Stomach (tissue), 9 donors: ENCODE measurements around the gene RHCG. TPM values are rescaled to one million over a fixed set of nuclear protein-coding genes. Genes with fewer than 3 reads are reported as not detected.

Experiments used
- DNase-seq, 2 donors: peaks; one replicate each; pipeline versions ENCODE4 v3.0.0 to v3.0.0-alpha.2; 2013 to 2019
- H3K27ac ChIP-seq, 5 donors: fragments of 200-600 bp in 4 of 5; sonication (generic) in 4 of 5; one replicate each; pipeline ENCODE4 v1.5.1; 2013 to 2019; ENCODE audit warnings: mild to moderate bottlenecking in 1 of 5, moderate library complexity in 1 of 5
- H3K27me3 ChIP-seq, 3 donors: fragments of 200-600 bp; sonication (generic); one replicate each; pipeline ENCODE4 v1.5.1; 2017 to 2019; ENCODE audit warnings: mixed run types in 1 of 3
- H3K36me3 ChIP-seq, 4 donors: fragments of 200-600 bp; sonication (generic); 1 replicate in 3 of 4; 2 replicates in 1 of 4; pipeline ENCODE4 v1.5.1; 2016 to 2019
- H3K4me1 ChIP-seq, 4 donors: fragments of 200-600 bp; sonication (generic); one replicate each; pipeline ENCODE4 v1.5.1; 2016 to 2019
- H3K4me3 ChIP-seq, 4 donors: fragments of 200-600 bp; sonication (generic) in 3 of 4; one replicate each; pipeline ENCODE4 v1.5.1; 2016 to 2019; ENCODE audit warnings: mild to moderate bottlenecking in 1 of 4
- H3K9me3 ChIP-seq, 4 donors: fragments of 200-600 bp; sonication (generic); one replicate each; pipeline ENCODE4 v1.5.1; 2016 to 2019
- CTCF ChIP-seq, 7 experiments: fragments of 450-650 bp in 4 of 7; fragments of 200-600 bp in 3 of 7; sonication (generic) in 3 of 7; IDR thresholded peaks; one replicate each; pipeline ENCODE4 v1.5.1; 2016 to 2019; ENCODE audit warnings: antibody characterized with exemption in 7 of 7, control low read depth in 2 of 7, mild to moderate bottlenecking in 1 of 7
- EP300 ChIP-seq: sonication (generic); formaldehyde crosslinking; IDR thresholded peaks from one replicate; pipeline ENCODE4 v1.6.1; 2017; ENCODE audit warnings: antibody characterized with exemption
- POLR2A ChIP-seq, 4 donors: fragments of 450-650 bp; IDR thresholded peaks; one replicate each; pipeline ENCODE4 v1.6.1; 2016; ENCODE audit warnings: antibody characterized with exemption in 4 of 4, control low read depth in 2 of 4, mild to moderate bottlenecking in 1 of 4, moderate library complexity in 1 of 4
- POLR2AphosphoS5 ChIP-seq, 3 donors: sonication (generic); formaldehyde crosslinking; IDR thresholded peaks; one replicate each; pipeline ENCODE4 v1.6.1; 2016; ENCODE audit warnings: antibody characterized with exemption in 3 of 3
- WGBS, 5 donors: extraction: QIAGEN DNeasy Blood & Tissue Kit in 3 of 5; methylation state at CpG; one replicate each; pipeline versions ENCODE4 v1.1.5 to v1.1.7; 2013 to 2018; 5-methylcytosine and 5-hydroxymethylcytosine counted together
- intact Hi-C: fragments of 100-400 bp; cut with DNase I; formaldehyde crosslinking; loops from one replicate; pipeline ENCODE4 v1.15.1; 2023; ENCODE audit warnings: low total_unique reads
- polyA plus RNA-seq, 3 donors: library from polyadenylated mRNA; stranded (reverse); fragments of 200-250 nt; gene quantifications; one replicate each; pipeline ENCODE4 v1.2.3, GENCODE V29; 2013
- total RNA-seq, 5 donors: library from RNA; depleted of rRNA; stranded (reverse); fragments of >200 nt; gene quantifications; one replicate each; pipeline versions ENCODE4 v1.1.0 to v1.2.3, GENCODE V29; 2014 to 2016
- donor health status: healthy with polysubstance abuse.
- donor health status: Bipolar disorder and iron deficiency.
- donor health status: healthy.

RHCG gene
- total and polyA plus RNA-seq, 8 donors, result 0.19 to 1,120 (median 4.4) TPM; not detected in 2

- H3K4me3 ChIP-seq, result no peak overlapping the region
- no peak for DNase-seq
- peaks cover 0 to 3% (median under 1%) of the 10 kb centered on the region in 4 donors for H3K4me1 ChIP-seq
- TF ChIP-seq POLR2A (IDR thresholded peaks at IDR 0.05) (no peak), CTCF (IDR thresholded peaks at IDR 0.05) (no peak), POLR2AphosphoS5 (IDR thresholded peaks at IDR 0.05) (no peak), EP300 (no peak)
- peaks cover 0 to 9% (median 0%) of the 10 kb centered on the region in 4 donors for H3K9me3 ChIP-seq
- WGBS, 5 donors, result 46 to 75% (median 60%) methylated on average over 5 of the region's 5 CpGs
- peaks cover 0 to 89% (median 29%) of the 10 kb centered on the region in 3 donors for H3K27me3 ChIP-seq
- intact Hi-C loops, result no loop called here
- no peaks in the 10 kb centered on the region for H3K36me3 ChIP-seq
- H3K27ac ChIP-seq, result no peak overlapping the region
Measured at GRCh38 chr15:89501646-89502045, 5.3 kb upstream of the RHCG start.

DNA sequence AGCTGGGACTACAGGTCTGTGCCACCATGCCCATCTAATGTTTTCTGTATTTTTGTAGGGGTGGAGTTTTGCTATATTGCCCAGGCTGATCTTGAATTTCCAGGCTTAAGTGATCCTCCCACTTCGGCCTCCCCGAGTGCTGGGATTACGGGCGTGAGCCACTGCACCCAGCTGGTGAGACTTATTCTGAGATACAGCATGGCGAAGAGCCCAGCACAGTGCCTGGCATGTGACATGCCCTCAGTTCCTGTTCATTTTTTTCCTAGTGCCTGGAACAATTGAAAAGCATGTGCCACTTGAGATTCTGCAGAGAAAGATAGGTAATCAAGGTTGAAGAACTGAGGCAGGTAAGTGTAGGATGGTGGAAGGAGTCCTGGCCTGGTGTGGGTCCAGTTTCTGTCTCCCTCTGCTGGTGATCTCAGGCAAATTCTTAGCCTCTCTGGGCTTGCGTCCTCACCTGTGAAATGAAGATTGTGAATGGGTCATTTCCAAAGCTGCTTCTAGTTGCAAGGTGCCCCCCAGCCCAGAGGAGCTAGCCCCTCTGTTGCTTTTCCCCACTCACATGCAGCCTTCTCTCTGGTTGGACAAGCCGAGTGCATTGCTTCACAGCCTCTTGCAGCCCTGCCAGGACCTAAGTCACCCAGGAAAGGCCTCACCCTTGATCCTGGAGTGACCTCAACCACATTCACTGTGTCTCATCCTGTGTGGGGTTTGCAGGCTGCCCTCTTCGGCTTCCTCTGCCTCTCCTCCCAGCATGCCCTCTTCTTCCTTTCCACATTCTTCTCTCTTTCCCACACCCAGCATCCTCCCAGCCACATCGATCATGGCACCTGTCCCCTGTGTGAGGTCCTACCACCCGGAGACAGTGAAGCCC is 4.3 kb upstream of the RHCG start:
- Histone ChIP-seq H3K4me3 (no peak overlapping the region), H3K27me3 (peaks cover 4 to 94% (median 39%) of the 10 kb centered on the region in 3 donors), H3K27ac (no peak overlapping the region), H3K9me3 (peaks cover 0 to 9% (median 0%) of the 10 kb centered on the region in 4 donors), H3K4me1 (peaks cover 0 to 10% (median 7%) of the 10 kb centered on the region in 4 donors), H3K36me3 (no peaks in the 10 kb centered on the region)
- TF ChIP-seq POLR2A (IDR thresholded peaks at IDR 0.05), result no peak
- no peak for TF ChIP-seq CTCF (IDR thresholded peaks at IDR 0.05)
- no peak for TF ChIP-seq POLR2AphosphoS5 (IDR thresholded peaks at IDR 0.05)
- no peak for DNase-seq
- intact Hi-C loops, result no loop called here
- 77 to 82% (median 80%) methylated on average over 10 of the region's 10 CpGs for WGBS, 5 donors

GRCh38 chr15:89499156-89499555 is 2.8 kb upstream of the RHCG start:
- H3K4me1 ChIP-seq, result peaks cover 0 to 10% (median 7%) of the 10 kb centered on the region in 4 donors
- DNase-seq, result no peak
- TF ChIP-seq CTCF (IDR thresholded peaks at IDR 0.05), result no peak
- no peak for TF ChIP-seq POLR2AphosphoS5 (IDR thresholded peaks at IDR 0.05)
- TF ChIP-seq EP300, result no peak
- no peak for TF ChIP-seq POLR2A (IDR thresholded peaks at IDR 0.05)
- H3K9me3 ChIP-seq, result peaks cover 0 to 9% (median 0%) of the 10 kb centered on the region in 4 donors
- WGBS, 5 donors, result 64 to 79% (median 74%) methylated on average over 8 of the region's 8 CpGs
- no peak overlapping the region for H3K27ac ChIP-seq
- H3K36me3 ChIP-seq, result no peaks in the 10 kb centered on the region
- intact Hi-C loops, result no loop called here
- no peak overlapping the region for H3K4me3 ChIP-seq
- H3K27me3 ChIP-seq, result peaks cover 5 to 99% (median 53%) of the 10 kb centered on the region in 3 donors

GRCh38 chr15:89498574-89498906 is 2.2 kb upstream of the RHCG start:
- Histone ChIP-seq H3K9me3 (peaks cover 0 to 9% (median 0%) of the 10 kb centered on the region in 4 donors), H3K36me3 (no peaks in the 10 kb centered on the region), H3K27ac (no peak overlapping the region), H3K4me1 (peaks cover 0 to 10% (median 7%) of the 10 kb centered on the region in 4 donors), H3K4me3 (no peak overlapping the region), H3K27me3 (peaks cover 5 to 99% (median 57%) of the 10 kb centered on the region in 3 donors)
- DNase-seq, result no peak
- 76 to 85% (median 83%) methylated on average over 2 of the region's 2 CpGs for WGBS, 5 donors
- intact Hi-C loops, result no loop called here
- TF ChIP-seq CTCF (IDR thresholded peaks at IDR 0.05) (no peak), POLR2AphosphoS5 (IDR thresholded peaks at IDR 0.05) (no peak), POLR2A (IDR thresholded peaks at IDR 0.05) (no peak), EP300 (no peak)
